Smooth muscle cell (in vitro differentiated cells): ENCODE data around the gene CYP1A1. TPM values are rescaled to one million over a fixed set of nuclear protein-coding genes. Genes with fewer than 3 reads are reported as not detected.

Experiments
- DNase-seq: peaks from one replicate; lab custom pipeline; 2025; ENCODE audit not compliant: unreplicated experiment; lab: John Stamatoyannopoulos, UW
- H2AFZ ChIP-seq: fragments of 200-600 bp; sonication (generic); 2 replicates; pipeline ENCODE4 v1.6.0; 2016; ENCODE audit warnings: antibody characterized with exemption, low read depth, mild to moderate bottlenecking
- H3F3A ChIP-seq: fragments of 200-600 bp; sonication (generic); 2 replicates; pipeline ENCODE4 v1.6.0; 2017; ENCODE audit warnings: antibody characterized with exemption, low read depth
- H3K27ac ChIP-seq: fragments of 200-600 bp; sonication (generic); 2 replicates; pipeline ENCODE4 v1.5.1; 2016; ENCODE audit warnings: low read depth, mild to moderate bottlenecking
- H3K27me3 ChIP-seq: fragments of 200-600 bp; sonication (generic); 2 replicates; pipeline ENCODE4 v1.6.1; 2016; ENCODE audit warnings: low read depth, mild to moderate bottlenecking
- H3K36me3 ChIP-seq: fragments of 200-600 bp; sonication (generic); 2 replicates; pipeline ENCODE4 v1.5.1; 2016; ENCODE audit warnings: low read depth
- H3K4me1 ChIP-seq: fragments of 200-600 bp; sonication (generic); 2 replicates; pipeline ENCODE4 v1.5.1; 2016; ENCODE audit warnings: low read depth
- H3K4me2 ChIP-seq: fragments of 200-600 bp; sonication (generic); 2 replicates; pipeline ENCODE4 v1.6.0; 2016; ENCODE audit warnings: mild to moderate bottlenecking
- H3K4me3 ChIP-seq: fragments of 200-600 bp; sonication (generic); 2 replicates; pipeline ENCODE4 v1.5.1; 2016; ENCODE audit warnings: mild to moderate bottlenecking
- H3K79me2 ChIP-seq: fragments of 200-600 bp; sonication (generic); 2 replicates; pipeline ENCODE4 v1.6.0; 2016; ENCODE audit warnings: low read depth, mild to moderate bottlenecking
- H3K9ac ChIP-seq: fragments of 200-600 bp; sonication (generic); 2 replicates; pipeline ENCODE4 v1.6.0; 2016; ENCODE audit warnings: low read depth
- H3K9me3 ChIP-seq: fragments of 200-600 bp; sonication (generic); replicated peaks from 2 replicates; pipeline ENCODE4 v1.5.1; 2016; ENCODE audit warnings: low read depth
- H4K20me1 ChIP-seq: fragments of 200-600 bp; sonication (generic); 2 replicates; pipeline ENCODE4 v1.6.0; 2016; ENCODE audit warnings: low read depth
- WGBS: methylation state at CpG from one replicate; pipeline ENCODE4 v1.1.7; 2016; ENCODE audit warnings: low lambda C conversion rate; 5-methylcytosine and 5-hydroxymethylcytosine counted together
- polyA plus RNA-seq: library from polyadenylated mRNA; unstranded; fragments of >200 nt; fragmentation: Nextera tagmentation; extraction: Ambion mirVana; gene quantifications from 2 replicates; pipeline ENCODE4 v1.2.1, GENCODE V29; 2016
- total RNA-seq: library from RNA; depleted of rRNA; stranded (reverse); fragments of >200 nt; gene quantifications from 2 replicates; pipeline ENCODE4 v1.2.3, GENCODE V29; 2014
- TF ChIP-seq, protein P1 (sequence below): fragments of 200-600 bp; sonication (generic); IDR thresholded peaks from 2 replicates; pipeline ENCODE4 v1.5.1; 2017; ENCODE audit warnings: borderline replicate concordance, mild to moderate bottlenecking, antibody characterized with exemption; ENCODE audit not compliant: insufficient read depth, poor library complexity, severe bottlenecking

CYP1A1 gene
- total and polyA plus RNA-seq, 2 experiments from 2014 or later, result 0.13 to 1.9 TPM

DNA sequence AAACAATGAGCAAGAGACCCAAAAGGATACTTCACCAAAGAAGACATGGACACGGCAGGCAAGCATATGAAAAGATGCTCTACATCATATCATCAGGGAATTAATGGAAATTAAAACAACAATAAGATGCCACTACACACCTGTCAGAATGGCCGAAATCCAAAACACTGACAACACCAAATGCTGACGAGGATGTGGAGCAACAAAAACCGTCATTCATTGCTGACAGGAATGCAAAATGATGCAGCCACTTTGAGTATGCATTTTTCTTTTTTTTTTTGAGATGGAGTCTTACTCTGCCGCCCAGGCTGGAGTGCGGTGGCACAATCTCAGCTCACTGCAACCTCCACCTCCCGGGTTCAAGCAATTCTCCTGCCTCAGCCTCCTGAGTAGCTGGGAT lies 48.5 kb downstream of the CYP1A1 start:
- no peak overlapping the region for H3K4me2 ChIP-seq
- peaks cover 89% of the 10 kb centered on the region for H4K20me1 ChIP-seq
- H3F3A ChIP-seq, result no peaks in the 10 kb centered on the region
- no peaks in the 10 kb centered on the region for H3K36me3 ChIP-seq
- no peak for DNase-seq
- no peaks in the 10 kb centered on the region for H3K9me3 ChIP-seq
- no peaks in the 10 kb centered on the region for H3K4me1 ChIP-seq
- H2AFZ ChIP-seq, result no peak overlapping the region
- peaks cover 62% of the 10 kb centered on the region for H3K79me2 ChIP-seq
- H3K27ac ChIP-seq, result no peak overlapping the region
- WGBS, result 96% methylated on average over 7 of the region's 7 CpGs
- H3K27me3 ChIP-seq, result no peaks in the 10 kb centered on the region
- TF ChIP-seq, protein P1, sequence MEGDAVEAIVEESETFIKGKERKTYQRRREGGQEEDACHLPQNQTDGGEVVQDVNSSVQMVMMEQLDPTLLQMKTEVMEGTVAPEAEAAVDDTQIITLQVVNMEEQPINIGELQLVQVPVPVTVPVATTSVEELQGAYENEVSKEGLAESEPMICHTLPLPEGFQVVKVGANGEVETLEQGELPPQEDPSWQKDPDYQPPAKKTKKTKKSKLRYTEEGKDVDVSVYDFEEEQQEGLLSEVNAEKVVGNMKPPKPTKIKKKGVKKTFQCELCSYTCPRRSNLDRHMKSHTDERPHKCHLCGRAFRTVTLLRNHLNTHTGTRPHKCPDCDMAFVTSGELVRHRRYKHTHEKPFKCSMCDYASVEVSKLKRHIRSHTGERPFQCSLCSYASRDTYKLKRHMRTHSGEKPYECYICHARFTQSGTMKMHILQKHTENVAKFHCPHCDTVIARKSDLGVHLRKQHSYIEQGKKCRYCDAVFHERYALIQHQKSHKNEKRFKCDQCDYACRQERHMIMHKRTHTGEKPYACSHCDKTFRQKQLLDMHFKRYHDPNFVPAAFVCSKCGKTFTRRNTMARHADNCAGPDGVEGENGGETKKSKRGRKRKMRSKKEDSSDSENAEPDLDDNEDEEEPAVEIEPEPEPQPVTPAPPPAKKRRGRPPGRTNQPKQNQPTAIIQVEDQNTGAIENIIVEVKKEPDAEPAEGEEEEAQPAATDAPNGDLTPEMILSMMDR, result no peak
- H3K4me3 ChIP-seq, result no peak overlapping the region
- H3K9ac ChIP-seq, result no peak overlapping the region

GRCh38 chr15:74674161-74674560 lies 51.2 kb downstream of the CYP1A1 start:
- Histone ChIP-seq H4K20me1 (peaks cover 81% of the 10 kb centered on the region), H2AFZ (no peak overlapping the region), H3K79me2 (peaks cover 41% of the 10 kb centered on the region), H3K4me2 (no peak overlapping the region), H3K36me3 (peaks cover 9% of the 10 kb centered on the region), H3K27ac (no peak overlapping the region), H3K9me3 (no peaks in the 10 kb centered on the region), H3K4me1 (no peaks in the 10 kb centered on the region), H3K27me3 (no peaks in the 10 kb centered on the region), H3K4me3 (no peak overlapping the region), H3K9ac (no peak overlapping the region), H3F3A (no peaks in the 10 kb centered on the region)
- WGBS, result 84% methylated on average over 3 of the region's 3 CpGs
- TF ChIP-seq, protein P1, result no peak
- no peak for DNase-seq

DNA sequence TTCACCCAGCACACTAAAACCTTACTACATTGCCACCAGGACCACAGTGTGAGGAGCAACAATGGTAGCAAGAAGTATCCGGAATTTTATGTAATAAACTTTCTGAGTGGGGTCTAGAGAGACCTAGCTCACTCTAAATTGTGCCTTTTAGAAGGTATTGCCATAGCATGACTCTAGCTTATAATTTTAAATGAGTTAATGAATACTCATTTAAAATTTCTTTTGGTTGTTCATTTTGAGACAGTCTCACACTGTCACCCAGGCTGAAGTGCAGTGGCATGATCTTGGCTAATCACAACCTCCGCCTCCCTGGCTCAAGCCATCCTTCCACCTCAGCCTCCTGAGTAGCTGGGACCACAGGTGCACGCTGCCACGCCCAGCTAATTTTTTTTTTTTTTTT lies 55.7 kb downstream of the CYP1A1 start:
- H3K4me1 ChIP-seq, result no peaks in the 10 kb centered on the region
- H3K4me3 ChIP-seq, result no peak overlapping the region
- no peaks in the 10 kb centered on the region for H3K9me3 ChIP-seq
- no peak overlapping the region for H3K4me2 ChIP-seq
- H4K20me1 ChIP-seq, result peaks cover 77% of the 10 kb centered on the region
- H2AFZ ChIP-seq, result no peak overlapping the region
- H3K9ac ChIP-seq, result no peak overlapping the region
- H3K27ac ChIP-seq, result no peak overlapping the region
- H3F3A ChIP-seq, result no peaks in the 10 kb centered on the region
- peaks cover 12% of the 10 kb centered on the region for H3K36me3 ChIP-seq
- peaks cover 28% of the 10 kb centered on the region for H3K79me2 ChIP-seq
- DNase-seq, result no peak
- H3K27me3 ChIP-seq, result no peaks in the 10 kb centered on the region
- TF ChIP-seq, protein P1, result no peak
- WGBS, result over 99% methylated on average over 4 of the region's 4 CpGs

Other genes with a start within 250 kb of the CYP1A1 start
- 7.2 and 7.3 TPM in 2 replicates for gene ARID3B, start 184.3 kb downstream of the CYP1A1 start, total RNA-seq
- 7.7 and 17.9 TPM in 2 replicates for gene ARID3B, start 184.3 kb downstream of the CYP1A1 start, polyA plus RNA-seq
- gene CLK3, start 109.7 kb downstream of the CYP1A1 start, total RNA-seq, result 92.4 and 105 TPM in 2 replicates
- 68.8 and 72.6 TPM in 2 replicates for gene CLK3, start 109.7 kb downstream of the CYP1A1 start, polyA plus RNA-seq
- 18.4 and 23.3 TPM in 2 replicates for gene EDC3, start 29.5 kb downstream of the CYP1A1 start, total RNA-seq
- gene EDC3, start 29.5 kb downstream of the CYP1A1 start, polyA plus RNA-seq, result 26.7 and 32.9 TPM in 2 replicates
- not detected in 2 replicates for gene CYP1A2, start 23.3 kb upstream of the CYP1A1 start, total RNA-seq
- not detected in 2 replicates for gene CYP1A2, start 23.3 kb upstream of the CYP1A1 start, polyA plus RNA-seq
- 10.4 and 19.6 TPM in 2 replicates for gene CSK, start 56.6 kb upstream of the CYP1A1 start, total RNA-seq
- 14.1 and 16.5 TPM in 2 replicates for gene CSK, start 56.6 kb upstream of the CYP1A1 start, polyA plus RNA-seq
- gene LMAN1L, start 87.3 kb upstream of the CYP1A1 start, total RNA-seq, result not detected in 2 replicates
- gene LMAN1L, start 87.3 kb upstream of the CYP1A1 start, polyA plus RNA-seq, result not detected in 2 replicates
- 0.04 and 0.22 TPM in 2 replicates for gene CPLX3, start 101.1 kb upstream of the CYP1A1 start, total RNA-seq
- not detected in 2 replicates for gene CPLX3, start 101.1 kb upstream of the CYP1A1 start, polyA plus RNA-seq
- 14.2 and 24.1 TPM in 2 replicates for gene ULK3, start 117.6 kb upstream of the CYP1A1 start, total RNA-seq
- gene ULK3, start 117.6 kb upstream of the CYP1A1 start, polyA plus RNA-seq, result 20.8 and 23.7 TPM in 2 replicates
- gene SCAMP2, start 147.8 kb upstream of the CYP1A1 start, total RNA-seq, result 47.5 and 55.5 TPM in 2 replicates
- gene SCAMP2, start 147.8 kb upstream of the CYP1A1 start, polyA plus RNA-seq, result 80.3 and 87.6 TPM in 2 replicates
- 43.6 and 53.1 TPM in 2 replicates for gene MPI, start 164.5 kb upstream of the CYP1A1 start, total RNA-seq
- gene MPI, start 164.5 kb upstream of the CYP1A1 start, polyA plus RNA-seq, result 35.6 and 41.9 TPM in 2 replicates
- gene FAM219B, start 181.3 kb upstream of the CYP1A1 start, total RNA-seq, result 52.4 and 53.7 TPM in 2 replicates
- 37.1 and 40.2 TPM in 2 replicates for gene FAM219B, start 181.3 kb upstream of the CYP1A1 start, polyA plus RNA-seq
- gene COX5A, start 212.5 kb upstream of the CYP1A1 start, total RNA-seq, result 144 and 154 TPM in 2 replicates
- gene COX5A, start 212.5 kb upstream of the CYP1A1 start, polyA plus RNA-seq, result 325 and 339 TPM in 2 replicates
- 5.5 and 8.7 TPM in 2 replicates for gene RPP25, start 231.2 kb upstream of the CYP1A1 start, total RNA-seq
- gene RPP25, start 231.2 kb upstream of the CYP1A1 start, polyA plus RNA-seq, result 24.0 and 26.2 TPM in 2 replicates